D341Med (cell line): Measurements from ENCODE around the gene SIDT1.

ENCODE experiments used
- DNase-seq: peaks from one replicate; pipeline ENCODE4 v3.0.0; 2012; ENCODE audit warnings: low spot score

SIDT1 gene

GRCh38 chr3:113531826-113532697, at the start of gene SIDT1:
TSS of gene SIDT1 (plus strand) at chr3:113532555. CDS start at chr3:113533022, 467 bp downstream.
- DNase-seq, result peak; percentile 43

GRCh38 chr3:113485161-113485609, 47.2 kb upstream of the SIDT1 start:
- DNase-seq, result no peak

- DNase-seq, result peak; percentile 27
These were observed 37.3 kb upstream of the SIDT1 start for GRCh38 chr3:113495035-113495434.

GRCh38 chr3:113496924-113497323, 35.4 kb upstream of the SIDT1 start:
- DNase-seq, result no peak

- DNase-seq, result no peak
These were observed 33.9 kb upstream of the SIDT1 start for GRCh38 chr3:113498221-113499005.

- no peak for DNase-seq
These were observed 33.3 kb upstream of the SIDT1 start for GRCh38 chr3:113499081-113499480.

GRCh38 chr3:113501597-113501996, 30.8 kb upstream of the SIDT1 start:
- DNase-seq, result no peak

GRCh38 chr3:113505867-113506266, 26.5 kb upstream of the SIDT1 start:
- DNase-seq, result no peak

GRCh38 chr3:113507501-113508067, 24.8 kb upstream of the SIDT1 start:
- no peak for DNase-seq

GRCh38 chr3:113508966-113509365, 23.4 kb upstream of the SIDT1 start:
- no peak for DNase-seq

- DNase-seq, result no peak
These were observed 18.0 kb upstream of the SIDT1 start for GRCh38 chr3:113514265-113514769.

- DNase-seq, result no peak
These were observed 16.2 kb upstream of the SIDT1 start for GRCh38 chr3:113516115-113516505.

GRCh38 chr3:113521981-113522380, 10.4 kb upstream of the SIDT1 start:
- no peak for DNase-seq

GRCh38 chr3:113523241-113523640, 9.1 kb upstream of the SIDT1 start:
- DNase-seq, result no peak

- peak; percentile 79 for DNase-seq
These were observed 561 bp downstream of the SIDT1 start for GRCh38 chr3:113532698-113533533.

GRCh38 chr3:113533534-113533892, 1.2 kb downstream of the SIDT1 start:
- no peak for DNase-seq

GRCh38 chr3:113534365-113534764, 2.0 kb downstream of the SIDT1 start:
- DNase-seq, result no peak

GRCh38 chr3:113535898-113536297, 3.5 kb downstream of the SIDT1 start:
- no peak for DNase-seq

GRCh38 chr3:113536627-113537101, 4.3 kb downstream of the SIDT1 start:
- no peak for DNase-seq

- DNase-seq, result no peak
These were observed 4.8 kb downstream of the SIDT1 start for GRCh38 chr3:113537155-113537554.

- no peak for DNase-seq
These were observed 9.2 kb downstream of the SIDT1 start for GRCh38 chr3:113541519-113541918.

- DNase-seq, result no peak
These were observed 13.2 kb downstream of the SIDT1 start for GRCh38 chr3:113545594-113545993.
